ENCODE measurements around the gene DENND6A. TPM values are rescaled to one million over a fixed set of nuclear protein-coding genes. Genes with fewer than 3 reads are reported as not detected.

The DENND6A gene
- total and polyA plus RNA-seq, 2 of the 13 experiments (the other 11 are each of a cell fraction or from before 2014, with no cell fraction given) = 9.4 to 11.1 TPM

GRCh38 chr3:57692396-57693147 is at the start of gene DENND6A (continued):
- TF ChIP-seq PHF20 (CRISPR knock-in tag; IDR thresholded peaks at IDR 0.05) = peak; percentile 83
- peak; percentile 71 for TF ChIP-seq ARNT2 (CRISPR knock-in tag; IDR thresholded peaks at IDR 0.05; ENCODE audit: low read depth)
- no peak for TF ChIP-seq HMGA1 (CRISPR knock-in tag; conservative IDR thresholded peaks at IDR 0.05)
- TF ChIP-seq, protein P1, sequence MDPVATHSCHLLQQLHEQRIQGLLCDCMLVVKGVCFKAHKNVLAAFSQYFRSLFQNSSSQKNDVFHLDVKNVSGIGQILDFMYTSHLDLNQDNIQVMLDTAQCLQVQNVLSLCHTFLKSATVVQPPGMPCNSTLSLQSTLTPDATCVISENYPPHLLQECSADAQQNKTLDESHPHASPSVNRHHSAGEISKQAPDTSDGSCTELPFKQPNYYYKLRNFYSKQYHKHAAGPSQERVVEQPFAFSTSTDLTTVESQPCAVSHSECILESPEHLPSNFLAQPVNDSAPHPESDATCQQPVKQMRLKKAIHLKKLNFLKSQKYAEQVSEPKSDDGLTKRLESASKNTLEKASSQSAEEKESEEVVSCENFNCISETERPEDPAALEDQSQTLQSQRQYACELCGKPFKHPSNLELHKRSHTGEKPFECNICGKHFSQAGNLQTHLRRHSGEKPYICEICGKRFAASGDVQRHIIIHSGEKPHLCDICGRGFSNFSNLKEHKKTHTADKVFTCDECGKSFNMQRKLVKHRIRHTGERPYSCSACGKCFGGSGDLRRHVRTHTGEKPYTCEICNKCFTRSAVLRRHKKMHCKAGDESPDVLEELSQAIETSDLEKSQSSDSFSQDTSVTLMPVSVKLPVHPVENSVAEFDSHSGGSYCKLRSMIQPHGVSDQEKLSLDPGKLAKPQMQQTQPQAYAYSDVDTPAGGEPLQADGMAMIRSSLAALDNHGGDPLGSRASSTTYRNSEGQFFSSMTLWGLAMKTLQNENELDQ (CRISPR knock-in tag; IDR thresholded peaks at IDR 0.05; ENCODE audit: borderline replicate concordance) = no peak
- TF ChIP-seq HIVEP1 (CRISPR knock-in tag; IDR thresholded peaks at IDR 0.05) = no peak
- peak; percentile 95 for TF ChIP-seq KLF6 (CRISPR knock-in tag; IDR thresholded peaks at IDR 0.05)
- peak; percentile 89 for TF ChIP-seq POLR2A (IDR thresholded peaks at IDR 0.05; ENCODE audit: insufficient read depth in 1 of 2, low read depth in 2 of 2, low read length in 2 of 2)
- TF ChIP-seq ZNF24 (IDR thresholded peaks at IDR 0.05) = no peak
- no peak for TF ChIP-seq SP1 (IDR thresholded peaks at IDR 0.05)
- TF ChIP-seq SP1 (CRISPR knock-in tag; IDR thresholded peaks at IDR 0.05) = peak; percentile 60
- peak; percentile 89 for TF ChIP-seq ZNF33B (CRISPR knock-in tag; IDR thresholded peaks at IDR 0.05)
- no peak for TF ChIP-seq NFE2L1 (CRISPR knock-in tag; IDR thresholded peaks at IDR 0.05; ENCODE audit: borderline replicate concordance)
- TF ChIP-seq ZNF251 (CRISPR knock-in tag; IDR thresholded peaks at IDR 0.05) = 0 out of 2 replicates have a peak, but pooled peaks have one; percentile 42
- TF ChIP-seq ZNF552 (CRISPR knock-in tag; IDR thresholded peaks at IDR 0.05; ENCODE audit: borderline replicate concordance) = peak; percentile 93; the same call in 1 of the 2 replicates
- TF ChIP-seq MTF2 (CRISPR knock-in tag; IDR thresholded peaks at IDR 0.05; ENCODE audit: borderline replicate concordance) = no peak
- TF ChIP-seq ZNF501 (CRISPR knock-in tag; IDR thresholded peaks at IDR 0.05) = peak; percentile 82
- peak; percentile 36 for TF ChIP-seq SKI (IDR thresholded peaks at IDR 0.05; ENCODE audit: partially characterized antibody)
- TF ChIP-seq ZNF629 (CRISPR knock-in tag; conservative IDR thresholded peaks at IDR 0.05) = peak; percentile 27; the same call in 1 of the 2 replicates
- no peak; the same call in 1 of the 2 replicates for TF ChIP-seq ZNF30 (CRISPR knock-in tag; IDR thresholded peaks at IDR 0.05)
- no peak for TF ChIP-seq TIGD3 (CRISPR knock-in tag; IDR thresholded peaks at IDR 0.05; ENCODE audit: borderline replicate concordance)
- peak; percentile 31; the same call in 1 of the 2 replicates for TF ChIP-seq FOXA3 (CRISPR knock-in tag; IDR thresholded peaks at IDR 0.05)
- TF ChIP-seq ZFP41 (CRISPR knock-in tag; IDR thresholded peaks at IDR 0.05; ENCODE audit: borderline replicate concordance) = no peak
- TF ChIP-seq ZNF414 (CRISPR knock-in tag; IDR thresholded peaks at IDR 0.05) = 0 out of 2 replicates have a peak, but pooled peaks have one; percentile 2
- TF ChIP-seq ZC3H4 (CRISPR knock-in tag; IDR thresholded peaks at IDR 0.05; ENCODE audit: borderline replicate concordance) = no peak
- no peak for TF ChIP-seq NR3C1 (CRISPR knock-in tag; IDR thresholded peaks at IDR 0.05)
- TF ChIP-seq KLF16 (CRISPR knock-in tag; IDR thresholded peaks at IDR 0.05) = peak in 1 of 2 experiments; percentile 86; a peak in 1 of 4 replicates
- TF ChIP-seq ZFP82 (CRISPR knock-in tag; IDR thresholded peaks at IDR 0.05; ENCODE audit: borderline replicate concordance) = 0 out of 2 replicates have a peak, but pooled peaks have one; percentile 83
- TF ChIP-seq AHR (CRISPR knock-in tag; IDR thresholded peaks at IDR 0.05) = peak; percentile 59; the same call in 1 of the 2 replicates
- TF ChIP-seq KAT2B (IDR thresholded peaks at IDR 0.05; ENCODE audit: borderline replicate concordance, low read depth, low read length) = no peak
